ENCODE measurements around the gene PRX. TPM values are rescaled to one million over a fixed set of nuclear protein-coding genes. Genes with fewer than 3 reads are reported as not detected.
A peak's percentile ranks its signal among the peaks of the same experiment; 100 is the strongest.
"Not testable (repeated sequence)": the region's sequence is repeated elsewhere in the genome, so short reads cannot be mapped to it uniquely, and the experiment has no call there.

The PRX gene
- total and polyA plus RNA-seq, 2 experiments from 2014 or later = 4.2 TPM

DNA sequence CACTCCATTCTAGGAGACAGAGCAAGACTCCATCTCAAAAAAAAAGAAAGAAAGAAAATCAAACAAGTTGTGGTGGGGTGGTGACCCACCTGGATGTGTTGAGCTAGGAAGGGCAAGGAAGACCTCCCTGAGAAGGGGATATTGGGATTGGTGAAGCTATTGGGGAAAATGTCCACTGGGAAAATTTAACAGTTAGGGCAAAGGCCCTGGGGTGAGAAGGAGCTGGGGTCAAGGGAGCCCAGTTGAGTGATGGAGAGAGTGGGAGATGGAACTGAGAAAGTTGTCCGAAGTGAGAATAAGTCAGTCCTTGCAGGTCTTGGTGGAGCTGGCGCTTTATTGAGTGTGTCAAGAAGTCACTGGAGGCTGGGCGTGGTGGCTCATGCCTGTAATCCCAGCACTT lies 25.1 kb upstream of the PRX start (continued):
- TF ChIP-seq, protein P1, sequence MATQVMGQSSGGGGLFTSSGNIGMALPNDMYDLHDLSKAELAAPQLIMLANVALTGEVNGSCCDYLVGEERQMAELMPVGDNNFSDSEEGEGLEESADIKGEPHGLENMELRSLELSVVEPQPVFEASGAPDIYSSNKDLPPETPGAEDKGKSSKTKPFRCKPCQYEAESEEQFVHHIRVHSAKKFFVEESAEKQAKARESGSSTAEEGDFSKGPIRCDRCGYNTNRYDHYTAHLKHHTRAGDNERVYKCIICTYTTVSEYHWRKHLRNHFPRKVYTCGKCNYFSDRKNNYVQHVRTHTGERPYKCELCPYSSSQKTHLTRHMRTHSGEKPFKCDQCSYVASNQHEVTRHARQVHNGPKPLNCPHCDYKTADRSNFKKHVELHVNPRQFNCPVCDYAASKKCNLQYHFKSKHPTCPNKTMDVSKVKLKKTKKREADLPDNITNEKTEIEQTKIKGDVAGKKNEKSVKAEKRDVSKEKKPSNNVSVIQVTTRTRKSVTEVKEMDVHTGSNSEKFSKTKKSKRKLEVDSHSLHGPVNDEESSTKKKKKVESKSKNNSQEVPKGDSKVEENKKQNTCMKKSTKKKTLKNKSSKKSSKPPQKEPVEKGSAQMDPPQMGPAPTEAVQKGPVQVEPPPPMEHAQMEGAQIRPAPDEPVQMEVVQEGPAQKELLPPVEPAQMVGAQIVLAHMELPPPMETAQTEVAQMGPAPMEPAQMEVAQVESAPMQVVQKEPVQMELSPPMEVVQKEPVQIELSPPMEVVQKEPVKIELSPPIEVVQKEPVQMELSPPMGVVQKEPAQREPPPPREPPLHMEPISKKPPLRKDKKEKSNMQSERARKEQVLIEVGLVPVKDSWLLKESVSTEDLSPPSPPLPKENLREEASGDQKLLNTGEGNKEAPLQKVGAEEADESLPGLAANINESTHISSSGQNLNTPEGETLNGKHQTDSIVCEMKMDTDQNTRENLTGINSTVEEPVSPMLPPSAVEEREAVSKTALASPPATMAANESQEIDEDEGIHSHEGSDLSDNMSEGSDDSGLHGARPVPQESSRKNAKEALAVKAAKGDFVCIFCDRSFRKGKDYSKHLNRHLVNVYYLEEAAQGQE (IDR thresholded peaks at IDR 0.05; ENCODE audit: unreplicated experiment) = no peak

DNA sequence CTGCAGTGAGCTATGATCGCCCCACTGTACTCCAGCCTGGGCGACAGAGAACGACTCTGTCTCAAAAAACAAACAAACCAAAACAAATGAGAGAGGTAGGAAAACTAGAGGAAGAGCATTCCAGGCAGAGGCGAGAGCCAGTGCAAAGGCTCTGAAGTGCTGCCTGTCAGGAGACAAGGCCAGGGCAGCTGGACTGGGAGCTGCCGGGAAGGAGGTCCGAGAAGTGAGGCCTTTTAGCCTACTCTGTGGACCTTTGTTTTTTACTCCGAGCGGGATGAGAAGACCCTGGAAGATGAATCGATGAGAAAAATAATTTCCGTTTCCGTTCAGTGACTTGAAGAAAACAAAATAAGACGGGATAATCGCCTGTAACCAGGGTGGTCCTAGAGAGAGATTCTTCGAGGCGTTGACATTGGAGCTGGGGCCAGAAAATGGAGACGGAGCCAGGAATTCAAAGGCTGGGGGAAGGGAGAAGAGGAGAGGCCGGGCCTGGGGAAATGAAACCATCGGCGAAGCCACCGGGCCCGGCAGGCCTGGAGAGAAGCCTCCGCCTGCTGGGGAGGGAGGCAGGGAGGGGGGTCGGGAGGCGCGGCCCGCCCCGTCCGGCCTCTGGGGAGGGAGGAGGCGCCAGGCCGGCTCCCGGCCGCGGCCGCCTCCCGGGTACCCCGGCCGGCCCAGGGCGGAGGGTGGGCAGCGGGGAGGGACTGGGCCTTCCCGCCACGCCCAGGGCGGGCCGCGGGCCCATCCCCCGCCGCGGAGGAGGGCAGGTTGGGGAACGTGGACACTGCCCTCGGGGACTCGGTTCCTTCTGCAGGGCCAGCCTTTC lies 20.4 kb upstream of the PRX start:
- H3K27me3 ChIP-seq (ENCODE audit: insufficient read depth) = no peaks in the 10 kb centered on the region

DNA sequence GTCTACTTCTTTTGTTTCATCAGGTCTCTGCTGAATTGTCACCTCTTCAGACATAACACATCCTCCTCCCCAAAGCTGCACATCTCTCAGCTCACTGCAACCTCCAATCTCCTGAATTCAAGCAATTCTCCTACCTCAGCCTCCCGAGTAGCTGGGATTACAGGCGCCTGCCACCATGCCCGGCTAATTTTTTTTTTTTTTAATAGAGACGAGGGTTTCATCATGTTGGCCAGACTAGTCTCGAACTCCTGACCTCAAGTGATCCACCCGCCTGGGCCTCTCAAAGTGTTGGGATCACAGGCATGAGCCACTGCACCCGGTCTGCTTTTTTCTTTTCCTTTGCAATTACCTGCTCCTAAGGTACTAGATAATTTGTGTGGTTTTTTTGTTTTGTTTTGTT lies 19.6 kb upstream of the PRX start:
- DNase-seq (ENCODE audit: low spot score); H2AFZ ChIP-seq: not testable (repeated sequence)

More for the DNA sequence above, 20.4 kb upstream of the PRX start:
- Histone ChIP-seq H3K4me2 (peak overlapping the region; percentile 80), H3K4me3 (peak overlapping the region; percentile 55), H3K79me2 (replicated peaks; ENCODE audit: insufficient read depth) (no peaks in the 10 kb centered on the region), H4K20me1 (replicated peaks; ENCODE audit: insufficient read depth) (no peaks in the 10 kb centered on the region), H3F3A (replicated peaks; ENCODE audit: low read depth) (peaks cover 19% of the 10 kb centered on the region), H3K27ac (ENCODE audit: low read depth) (peak overlapping the region; percentile 99), H2AFZ (peak overlapping the region; percentile 90; the same call in 1 of the 2 replicates), H3K9me2 (ENCODE audit: insufficient read depth) (no peaks in the 10 kb centered on the region), H3K36me3 (ENCODE audit: insufficient read depth) (no peaks in the 10 kb centered on the region), H3K4me1 (ENCODE audit: insufficient read depth) (peaks cover 10% of the 10 kb centered on the region; the same call in 1 of the 2 replicates)
- no peaks in the 10 kb centered on the region for H3K36me3 Mint-ChIP-seq (ENCODE audit: low read depth)
- peaks cover 17% of the 10 kb centered on the region for H3K4me1 Mint-ChIP-seq
- peak; percentile 95 for ATAC-seq
- H3K4me3 Mint-ChIP-seq = peak overlapping the region; percentile 67
- H3K27ac Mint-ChIP-seq = peak overlapping the region; percentile 92
- peak; percentile 91 for DNase-seq (ENCODE audit: low spot score)
- peaks cover 16% of the 10 kb centered on the region for H3K27me3 Mint-ChIP-seq (ENCODE audit: insufficient read depth, low read depth, poor library complexity)
- no peaks in the 10 kb centered on the region for H3K9me3 Mint-ChIP-seq
- TF ChIP-seq JUNB (IDR thresholded peaks at IDR 0.05; ENCODE audit: unreplicated experiment) = no peak
- TF ChIP-seq EZH2phosphoT487 (IDR thresholded peaks at IDR 0.05; ENCODE audit: unreplicated experiment) = no peak
- TF ChIP-seq STAT1 (IDR thresholded peaks at IDR 0.05; ENCODE audit: unreplicated experiment) = no peak
- TF ChIP-seq POLR2AphosphoS5 (IDR thresholded peaks at IDR 0.05; ENCODE audit: low read depth) = peak; percentile 52
- TF ChIP-seq, protein P2, sequence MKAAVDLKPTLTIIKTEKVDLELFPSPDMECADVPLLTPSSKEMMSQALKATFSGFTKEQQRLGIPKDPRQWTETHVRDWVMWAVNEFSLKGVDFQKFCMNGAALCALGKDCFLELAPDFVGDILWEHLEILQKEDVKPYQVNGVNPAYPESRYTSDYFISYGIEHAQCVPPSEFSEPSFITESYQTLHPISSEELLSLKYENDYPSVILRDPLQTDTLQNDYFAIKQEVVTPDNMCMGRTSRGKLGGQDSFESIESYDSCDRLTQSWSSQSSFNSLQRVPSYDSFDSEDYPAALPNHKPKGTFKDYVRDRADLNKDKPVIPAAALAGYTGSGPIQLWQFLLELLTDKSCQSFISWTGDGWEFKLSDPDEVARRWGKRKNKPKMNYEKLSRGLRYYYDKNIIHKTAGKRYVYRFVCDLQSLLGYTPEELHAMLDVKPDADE (IDR thresholded peaks at IDR 0.05) = no peak

More for the DNA sequence above, 19.6 kb upstream of the PRX start:
- peaks cover 14% of the 10 kb centered on the region for H3K27me3 Mint-ChIP-seq (ENCODE audit: insufficient read depth, low read depth, poor library complexity)
- Histone ChIP-seq H3K27ac (ENCODE audit: low read depth) (peak overlapping the region; percentile 99), H3K4me1 (ENCODE audit: insufficient read depth) (peaks cover 10% of the 10 kb centered on the region; the same call in 1 of the 2 replicates), H3F3A (replicated peaks; ENCODE audit: low read depth) (peaks cover 19% of the 10 kb centered on the region), H3K4me2 (peak overlapping the region; percentile 80), H3K4me3 (peak overlapping the region; percentile 55; the same call in 1 of the 2 replicates)
- H3K9me2 ChIP-seq (ENCODE audit: insufficient read depth); H3K36me3 Mint-ChIP-seq (ENCODE audit: low read depth); H3K36me3 ChIP-seq (ENCODE audit: insufficient read depth); H3K9me3 Mint-ChIP-seq; H3K27me3 ChIP-seq (ENCODE audit: insufficient read depth); ATAC-seq; H4K20me1 ChIP-seq (replicated peaks; ENCODE audit: insufficient read depth); H3K79me2 ChIP-seq (replicated peaks; ENCODE audit: insufficient read depth): not testable (repeated sequence)
- peak overlapping the region; percentile 92 for H3K27ac Mint-ChIP-seq
- peak overlapping the region; percentile 67 for H3K4me3 Mint-ChIP-seq
- peaks cover 17% of the 10 kb centered on the region for H3K4me1 Mint-ChIP-seq
